ENCODE measurements around the gene TASP1.
"Not testable (repeated sequence)": the region's sequence is repeated elsewhere in the genome, so short reads cannot be mapped to it uniquely, and the experiment has no call there.

The TASP1 gene

DNA sequence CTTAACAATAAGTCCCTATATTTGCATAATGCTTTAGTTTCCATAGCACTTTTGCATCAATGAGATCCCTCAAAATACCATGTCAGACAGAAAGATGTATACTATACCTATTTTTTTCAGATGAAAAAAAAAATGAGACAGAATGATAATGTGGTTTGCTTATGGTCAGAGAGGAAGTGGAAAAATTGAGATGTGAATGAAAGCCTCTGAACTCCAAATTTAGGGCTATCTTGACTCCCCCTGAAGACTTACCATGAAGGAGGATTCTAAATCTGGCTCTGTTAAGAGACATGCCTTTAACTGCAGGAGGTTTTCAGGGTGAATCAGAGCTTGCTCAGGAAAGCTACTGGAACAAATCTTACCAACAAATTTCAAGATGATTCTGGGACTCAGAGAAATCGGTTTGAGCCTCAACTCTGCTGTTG lies 241.4 kb downstream of the TASP1 start:
- no peak for DNase-seq (ENCODE audit: low spot score)

DNA sequence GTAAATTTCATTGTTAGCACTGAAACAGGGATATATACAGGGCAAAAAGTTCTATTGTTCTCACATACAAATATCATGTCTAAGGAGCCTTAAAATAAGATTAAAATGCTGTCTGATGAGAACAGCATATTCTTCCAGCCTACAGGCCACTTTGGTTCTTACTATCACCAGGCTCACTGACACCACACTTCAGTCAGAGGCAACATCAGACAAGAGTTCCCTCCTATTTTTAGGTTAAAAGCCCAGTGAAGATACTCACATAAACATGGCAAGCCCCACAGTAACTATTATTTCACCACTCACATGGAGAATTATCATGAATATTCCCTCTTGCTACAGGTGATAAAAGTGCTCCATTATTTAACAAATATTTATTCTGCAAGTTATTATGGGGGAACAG lies 241.9 kb downstream of the TASP1 start:
- DNase-seq (ENCODE audit: low spot score): no peak

DNA sequence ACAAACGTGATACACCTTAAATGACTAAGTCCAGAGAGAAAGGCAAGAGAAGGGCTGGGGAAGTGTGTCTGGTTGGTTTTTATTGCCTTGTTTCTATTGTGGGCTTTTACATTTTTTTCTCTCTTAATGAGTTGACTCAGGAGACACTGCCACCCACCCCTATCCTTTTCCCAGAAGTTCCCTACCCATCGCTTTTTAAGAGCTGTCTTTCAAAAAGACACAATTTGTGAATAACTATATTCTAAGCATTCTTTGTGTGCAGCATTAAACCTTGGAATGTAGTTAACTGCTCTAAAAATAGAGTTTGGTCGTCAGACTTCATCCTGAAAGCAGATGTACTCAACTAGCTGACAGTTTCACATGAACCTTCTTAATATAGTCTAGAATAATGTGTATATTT lies 242.7 kb downstream of the TASP1 start:
- no peak for DNase-seq (ENCODE audit: low spot score)

DNA sequence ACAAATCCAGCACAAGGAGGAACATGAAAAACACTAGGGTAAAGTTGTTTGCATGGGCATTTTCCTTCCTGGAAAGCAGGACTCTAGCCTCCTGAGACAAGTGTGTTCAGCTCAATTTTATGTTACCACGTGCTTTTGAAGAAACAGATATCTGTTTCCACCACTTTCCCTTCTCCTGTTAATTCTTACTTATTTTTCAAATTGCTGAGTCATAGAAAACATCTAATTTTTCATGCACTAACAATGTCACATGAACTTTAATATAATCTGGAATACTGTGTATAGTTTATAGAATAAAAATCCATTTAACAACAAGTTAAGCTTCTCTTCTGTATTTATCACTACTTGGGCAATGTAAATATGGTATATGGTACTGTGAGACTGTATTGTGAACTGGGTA lies 243.5 kb downstream of the TASP1 start:
- no peak for DNase-seq (ENCODE audit: low spot score)

DNA sequence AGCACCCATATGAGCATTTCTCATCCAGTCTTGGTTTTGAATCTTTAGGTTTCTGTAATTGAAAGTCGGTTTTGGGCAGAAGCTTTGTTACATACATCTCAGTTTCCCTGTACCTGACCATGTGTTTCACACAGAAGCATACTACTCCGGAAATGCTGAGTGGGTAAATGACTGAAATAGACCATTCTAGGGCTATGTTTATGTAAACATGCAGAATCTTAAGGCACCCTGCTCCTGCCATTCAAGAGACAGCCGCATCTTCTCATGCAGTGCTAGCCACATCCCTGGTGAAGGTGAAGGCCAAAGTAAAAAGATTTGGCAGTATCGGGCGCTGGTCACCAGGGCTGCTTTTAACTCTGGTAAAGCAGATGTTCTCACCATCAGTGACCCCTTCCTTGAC lies 246.3 kb downstream of the TASP1 start:
- DNase-seq (ENCODE audit: low spot score): no peak

DNA sequence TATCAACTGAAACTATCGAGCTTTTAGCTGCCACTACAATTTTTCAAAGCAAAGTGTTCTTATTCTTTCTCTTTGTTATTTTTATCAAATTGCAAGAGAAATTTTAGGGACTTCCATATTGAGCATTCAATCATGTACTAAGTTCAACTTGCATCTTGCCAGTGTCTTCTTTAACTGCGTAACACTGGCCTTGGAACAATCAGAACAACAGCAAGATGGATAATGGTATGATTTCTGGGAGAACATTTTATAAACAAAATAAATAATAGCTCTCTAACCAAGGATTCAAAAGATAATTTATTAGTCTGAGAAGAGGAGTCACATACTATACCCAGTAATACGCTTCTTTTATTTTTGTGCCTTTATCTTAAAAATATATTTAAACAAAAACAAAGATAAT lies 249.6 kb downstream of the TASP1 start:
- no peak for DNase-seq (ENCODE audit: low spot score)

DNA sequence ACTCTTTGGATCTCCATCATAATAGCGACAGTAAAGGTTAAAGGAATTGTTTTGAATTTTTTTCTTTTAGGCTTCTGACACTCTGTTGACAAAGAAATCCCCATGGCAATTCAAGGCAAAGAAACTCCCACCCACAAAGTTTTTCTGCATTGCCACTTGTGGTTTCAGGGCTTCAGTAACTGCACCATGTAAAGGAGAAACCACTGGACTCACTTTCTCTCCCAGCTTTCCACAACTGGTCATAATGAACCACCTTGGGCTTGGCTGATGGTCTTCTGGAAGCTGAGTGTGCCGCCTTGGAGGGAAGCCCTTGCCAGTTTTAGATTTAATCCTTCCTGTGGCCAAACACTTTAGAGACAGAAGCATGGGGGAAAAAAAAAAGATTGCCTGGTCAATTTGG lies 254.6 kb downstream of the TASP1 start:
- DNase-seq (ENCODE audit: low spot score): no peak

DNA sequence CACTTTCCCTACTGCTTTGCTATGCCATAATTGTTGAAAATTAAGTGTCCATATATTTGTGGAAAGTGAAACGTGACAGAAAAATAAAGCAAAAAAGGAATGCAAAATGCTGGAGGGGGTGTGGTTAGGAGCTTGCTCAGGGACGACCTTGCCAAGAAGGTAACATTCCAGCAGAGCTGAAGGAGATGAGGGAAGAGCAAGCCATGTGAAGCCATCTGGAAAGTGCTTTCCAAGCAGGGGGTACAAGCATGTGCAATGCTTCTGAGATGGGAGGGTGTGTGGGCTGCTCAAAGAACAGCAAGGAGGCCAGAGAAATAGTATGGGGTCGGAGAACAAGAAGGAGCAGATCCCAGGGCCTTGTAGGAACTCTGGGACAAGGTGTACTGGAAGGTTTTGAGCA lies 255.9 kb downstream of the TASP1 start:
- no peak for DNase-seq (ENCODE audit: low spot score)

DNA sequence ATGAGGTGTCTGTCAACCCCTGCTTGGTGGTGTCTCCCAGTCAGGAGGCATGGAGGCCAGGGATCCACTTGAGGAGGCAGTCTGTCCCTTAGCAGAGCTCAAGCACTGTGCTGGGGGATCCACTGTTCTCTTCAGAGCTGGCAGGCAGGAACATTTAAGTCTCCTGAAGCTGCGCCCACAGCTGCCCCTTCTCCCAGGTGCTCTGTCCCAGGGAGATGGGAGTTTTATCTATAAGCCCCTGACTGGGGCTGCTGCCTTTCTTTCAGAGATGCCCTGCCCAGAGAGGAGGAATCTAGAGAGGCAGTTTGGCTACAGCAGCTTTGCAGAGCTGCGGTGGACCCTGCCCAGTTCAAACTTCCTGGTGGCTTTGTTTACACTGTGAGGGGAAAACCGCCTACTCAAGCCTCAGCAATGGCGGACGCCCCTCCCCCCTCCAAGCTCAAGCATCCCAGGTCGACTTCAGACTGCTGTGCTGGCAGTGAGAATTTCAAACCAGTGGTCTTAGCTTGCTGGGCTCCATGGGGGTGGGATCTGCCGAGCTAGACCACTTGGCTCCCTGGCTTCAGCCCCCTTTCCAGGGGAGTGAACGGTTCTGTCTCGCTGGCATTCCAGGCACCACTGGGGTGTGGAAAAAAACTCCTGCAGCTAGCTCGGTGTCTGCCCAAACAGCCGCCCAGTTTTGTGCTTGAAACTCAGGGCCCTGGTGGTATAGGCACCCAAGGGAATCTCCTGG lies 258.1 kb downstream of the TASP1 start:
- DNase-seq (ENCODE audit: low spot score): not testable (repeated sequence)

DNA sequence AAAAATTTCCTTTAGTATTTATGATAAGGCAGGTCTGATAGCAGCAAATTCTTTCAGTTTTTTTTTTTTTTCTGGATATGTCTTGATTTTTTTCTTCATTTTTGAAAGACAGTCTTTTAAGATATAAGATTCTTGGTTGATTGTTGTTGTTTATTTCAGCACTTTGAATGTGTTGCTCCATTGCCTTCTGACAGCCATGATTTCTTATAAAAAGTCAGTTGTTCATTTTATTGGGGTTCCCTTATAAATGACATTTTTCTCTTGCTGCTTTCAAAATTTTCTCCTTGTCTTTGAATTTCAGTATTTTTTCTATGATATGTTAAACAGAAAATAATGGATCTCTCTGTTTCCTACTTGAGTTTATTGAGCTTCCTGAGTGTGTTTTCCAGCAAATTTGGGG lies 265.3 kb downstream of the TASP1 start:
- DNase-seq (ENCODE audit: low spot score): no peak

DNA sequence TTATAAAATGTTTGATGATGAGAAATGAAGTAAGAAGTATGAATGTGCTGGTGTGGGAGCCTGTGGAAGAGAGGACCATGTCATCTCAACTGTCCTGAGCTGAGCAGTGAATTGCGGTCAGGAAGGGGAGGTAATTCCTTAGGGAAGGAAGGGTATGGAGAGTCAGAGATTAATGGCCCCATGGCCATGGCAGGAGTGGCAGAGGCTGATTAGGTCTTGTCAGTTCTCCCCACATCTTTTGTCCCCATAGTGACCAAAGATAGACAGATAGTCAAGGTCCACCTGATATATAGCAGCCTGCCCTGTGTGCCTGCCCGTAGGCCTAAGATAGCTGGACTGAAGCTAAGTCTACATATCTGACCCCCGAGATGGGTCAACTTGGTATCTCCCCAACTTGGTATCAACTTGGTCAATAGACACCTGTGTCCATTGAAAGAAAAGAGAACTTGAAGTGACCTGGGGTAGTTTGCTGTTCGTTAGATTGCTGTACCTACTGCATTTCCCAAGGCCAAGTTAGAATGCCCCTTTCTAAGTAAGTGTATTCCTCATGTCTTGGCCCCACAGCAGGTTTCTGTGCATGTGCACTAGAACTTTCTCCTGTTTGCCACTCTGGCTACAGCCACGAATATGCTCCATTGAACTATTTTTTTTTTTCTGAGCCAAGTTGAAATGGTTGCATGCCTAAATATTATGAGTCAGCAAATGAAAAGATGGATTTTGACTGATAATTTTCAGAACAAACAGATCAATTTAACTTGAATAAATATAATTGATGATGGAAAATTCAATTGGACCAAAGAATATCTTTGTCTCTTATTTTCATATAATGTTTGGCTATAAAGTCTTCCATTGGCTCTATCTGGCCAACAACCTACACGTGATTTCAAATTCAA lies 274.2 kb downstream of the TASP1 start:
- DNase-seq (ENCODE audit: low spot score): no peak

DNA sequence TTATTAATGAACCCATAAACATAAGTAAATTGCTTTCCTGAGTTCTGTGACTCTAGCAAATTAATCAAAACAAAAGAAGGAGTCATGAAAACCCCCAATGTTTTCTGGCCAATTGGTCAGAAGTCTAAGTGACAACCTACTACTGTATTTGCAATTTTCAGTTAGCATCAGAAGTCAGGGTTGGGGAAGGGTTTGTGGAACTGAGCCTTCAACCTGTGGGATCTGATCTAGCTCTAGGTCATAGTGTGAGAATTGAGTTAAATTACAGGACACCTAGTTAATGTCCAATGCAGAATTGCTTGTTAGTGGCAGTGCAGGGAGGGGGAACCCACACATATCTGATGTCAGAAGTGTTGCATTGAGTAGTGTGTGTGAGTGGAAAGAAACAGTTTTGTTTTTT lies 275.3 kb downstream of the TASP1 start:
- no peak for DNase-seq (ENCODE audit: low spot score)

DNA sequence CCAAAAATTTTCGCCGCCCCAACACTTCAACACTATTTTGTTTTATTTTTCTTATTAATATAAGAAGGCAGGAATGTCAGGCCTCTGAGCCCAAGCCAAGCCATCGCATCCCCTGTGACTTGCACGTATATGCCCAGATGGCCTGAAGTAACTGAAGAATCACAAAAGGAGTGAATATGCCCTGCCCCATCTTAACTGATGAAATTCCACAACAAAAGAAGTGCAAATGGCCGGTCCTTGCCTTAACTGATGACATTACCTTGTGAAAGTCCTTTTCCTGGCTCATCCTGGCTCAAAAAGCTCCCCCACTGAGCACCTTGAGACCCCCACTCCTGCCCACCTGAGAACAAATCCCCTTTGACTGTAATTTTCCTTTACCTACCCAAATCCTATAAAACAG lies 276.6 kb downstream of the TASP1 start:
- not testable (repeated sequence) for DNase-seq (ENCODE audit: low spot score)

DNA sequence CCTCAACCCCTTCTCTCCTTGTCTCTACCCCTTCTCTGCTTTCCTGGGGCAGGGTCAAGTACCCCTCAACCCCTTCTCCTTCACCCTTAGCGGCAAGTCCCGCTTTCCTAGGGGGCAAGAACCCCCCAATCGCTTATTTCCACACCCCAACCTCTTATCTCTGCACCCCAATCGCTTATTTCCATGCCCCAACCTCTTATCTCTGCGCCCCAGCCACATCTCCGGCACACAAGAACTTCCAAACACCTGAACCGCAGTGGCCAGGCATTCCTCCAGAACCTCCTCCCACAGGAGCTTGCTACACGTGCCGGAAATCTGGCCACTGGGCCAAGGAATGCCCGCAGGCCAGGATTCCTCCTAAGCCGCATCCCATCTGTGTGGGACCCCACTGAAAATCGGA lies 279.8 kb downstream of the TASP1 start:
- DNase-seq (ENCODE audit: low spot score): not testable (repeated sequence)

DNA sequence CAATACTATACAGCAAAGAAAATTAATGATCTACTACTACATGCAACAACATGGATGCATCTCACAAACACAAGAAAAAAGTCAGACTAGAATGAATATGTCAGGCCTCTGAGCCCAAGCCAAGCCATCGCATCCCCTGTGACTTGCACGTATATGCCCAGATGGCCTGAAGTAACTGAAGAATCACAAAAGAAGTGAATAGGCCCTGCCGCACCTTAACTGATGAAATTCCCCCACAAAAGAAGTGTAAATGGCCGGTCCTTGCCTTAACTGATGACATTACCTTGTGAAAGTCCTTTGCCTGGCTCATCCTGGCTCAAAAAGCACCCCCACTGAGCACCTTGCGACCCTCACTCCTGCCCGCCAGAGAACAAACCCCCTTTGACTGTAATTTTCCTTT lies 280.9 kb downstream of the TASP1 start:
- not testable (repeated sequence) for DNase-seq (ENCODE audit: low spot score)

DNA sequence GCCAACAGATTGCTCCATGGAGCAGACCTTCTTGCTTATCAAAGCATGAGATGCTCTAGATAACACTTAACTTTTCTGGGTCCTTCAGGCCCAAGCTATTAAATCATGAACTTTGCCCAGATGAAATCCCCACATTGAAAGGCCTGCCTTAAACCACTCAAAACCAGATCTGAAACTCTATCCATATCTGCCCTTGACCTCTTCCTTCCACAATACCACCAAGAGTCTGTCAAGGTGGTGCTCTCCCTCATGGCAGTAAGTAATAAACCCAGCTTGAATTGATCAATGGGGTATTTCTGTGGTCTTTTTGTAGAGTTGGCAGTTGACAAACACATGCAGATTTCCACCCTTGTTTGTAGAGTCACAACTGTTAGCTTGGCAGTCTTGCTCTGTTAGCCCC lies 282.1 kb downstream of the TASP1 start:
- DNase-seq (ENCODE audit: low spot score): no peak

DNA sequence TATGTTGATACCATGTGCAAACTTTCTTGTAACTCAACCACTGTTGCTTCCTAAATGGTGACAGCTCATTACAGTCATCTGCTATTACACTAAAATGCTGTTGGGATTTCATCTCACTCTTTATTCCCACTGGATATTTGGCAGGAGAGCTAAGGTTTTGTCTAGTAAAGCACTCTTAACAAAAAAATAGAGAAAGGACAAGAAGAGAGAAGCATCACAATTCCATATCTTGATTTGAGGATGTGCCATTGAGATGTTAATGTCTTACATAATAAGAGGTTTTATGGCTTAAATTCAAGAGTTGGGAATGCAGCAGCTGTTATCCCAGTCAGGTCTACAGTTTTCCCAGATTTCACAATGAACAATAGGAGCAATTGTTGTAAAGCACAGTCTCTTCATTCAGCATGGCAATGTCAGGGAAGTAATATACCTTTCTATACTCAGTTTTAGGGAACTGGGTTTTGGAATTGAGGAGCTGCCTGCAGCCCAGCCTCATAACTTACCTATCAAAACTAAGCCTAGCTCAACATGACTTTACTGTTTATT lies 282.7 kb downstream of the TASP1 start:
- DNase-seq (ENCODE audit: low spot score): no peak

DNA sequence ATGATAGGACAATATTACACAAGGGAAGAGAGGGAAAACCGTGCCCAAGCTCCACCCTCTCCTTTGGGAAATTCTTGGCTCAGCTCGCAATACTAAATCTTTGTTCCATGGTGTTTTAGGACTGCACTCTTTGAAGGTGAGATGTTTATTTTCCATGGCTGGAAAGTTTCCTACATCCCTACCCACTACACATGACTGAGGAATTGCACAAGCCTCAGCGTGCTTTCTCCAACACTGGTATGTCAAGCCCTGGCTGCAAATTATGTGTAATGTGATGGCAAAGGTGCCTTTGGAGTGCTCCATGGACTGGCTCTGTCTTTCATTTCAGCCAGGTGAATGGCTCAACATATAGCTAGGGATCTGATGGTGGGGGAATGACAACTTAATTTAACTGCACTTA lies 283.3 kb downstream of the TASP1 start:
- DNase-seq (ENCODE audit: low spot score): no peak

DNA sequence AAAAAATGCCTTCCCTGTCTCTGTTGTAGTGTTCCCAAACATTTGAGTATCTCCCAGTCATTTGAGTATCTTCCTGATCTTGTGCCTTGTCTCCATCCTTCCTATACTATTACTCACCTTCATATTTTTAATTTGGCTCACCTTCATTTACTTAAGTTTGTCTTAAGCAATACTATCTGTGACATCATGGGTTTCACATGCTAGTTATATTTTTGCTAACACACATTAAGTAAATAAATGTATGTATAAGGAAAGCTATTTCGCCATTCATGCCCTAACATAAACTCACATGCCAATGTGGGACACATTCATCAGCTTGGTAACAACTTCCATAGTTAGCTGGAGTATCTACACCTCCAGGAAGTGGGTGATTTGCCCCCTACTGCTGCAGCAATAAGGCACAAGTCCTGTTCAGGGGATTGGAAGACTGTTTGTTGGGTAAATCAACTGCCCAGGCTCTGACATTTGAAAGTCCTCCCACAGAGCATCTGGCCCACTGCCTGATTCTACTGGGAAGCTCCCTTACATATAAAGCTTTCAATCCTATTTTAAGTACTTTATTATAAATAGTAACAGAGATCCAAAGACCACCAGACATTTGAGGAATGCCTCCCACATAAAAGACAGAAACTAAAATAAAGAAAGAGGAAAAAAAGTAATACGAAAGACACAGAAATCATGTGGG lies 285.3 kb downstream of the TASP1 start:
- no peak for DNase-seq (ENCODE audit: low spot score)

DNA sequence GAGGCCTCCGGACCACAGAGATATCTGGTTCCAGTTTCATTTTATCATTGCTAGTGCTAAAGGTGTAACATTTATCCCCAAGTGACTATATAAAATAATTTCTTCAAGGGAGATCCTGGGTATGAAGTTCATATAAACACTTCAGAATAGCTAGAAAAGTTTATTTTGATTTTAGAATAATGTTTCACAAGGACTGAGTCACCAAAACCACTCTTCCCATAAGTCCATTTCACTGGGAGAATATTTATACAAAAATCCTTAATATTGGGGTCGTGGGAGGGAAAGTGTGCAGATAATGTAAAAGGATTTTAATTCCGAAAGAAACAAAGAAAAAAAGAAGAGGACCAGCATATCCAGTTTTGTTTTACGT lies 289.5 kb downstream of the TASP1 start:
- DNase-seq (ENCODE audit: low spot score): no peak

DNA sequence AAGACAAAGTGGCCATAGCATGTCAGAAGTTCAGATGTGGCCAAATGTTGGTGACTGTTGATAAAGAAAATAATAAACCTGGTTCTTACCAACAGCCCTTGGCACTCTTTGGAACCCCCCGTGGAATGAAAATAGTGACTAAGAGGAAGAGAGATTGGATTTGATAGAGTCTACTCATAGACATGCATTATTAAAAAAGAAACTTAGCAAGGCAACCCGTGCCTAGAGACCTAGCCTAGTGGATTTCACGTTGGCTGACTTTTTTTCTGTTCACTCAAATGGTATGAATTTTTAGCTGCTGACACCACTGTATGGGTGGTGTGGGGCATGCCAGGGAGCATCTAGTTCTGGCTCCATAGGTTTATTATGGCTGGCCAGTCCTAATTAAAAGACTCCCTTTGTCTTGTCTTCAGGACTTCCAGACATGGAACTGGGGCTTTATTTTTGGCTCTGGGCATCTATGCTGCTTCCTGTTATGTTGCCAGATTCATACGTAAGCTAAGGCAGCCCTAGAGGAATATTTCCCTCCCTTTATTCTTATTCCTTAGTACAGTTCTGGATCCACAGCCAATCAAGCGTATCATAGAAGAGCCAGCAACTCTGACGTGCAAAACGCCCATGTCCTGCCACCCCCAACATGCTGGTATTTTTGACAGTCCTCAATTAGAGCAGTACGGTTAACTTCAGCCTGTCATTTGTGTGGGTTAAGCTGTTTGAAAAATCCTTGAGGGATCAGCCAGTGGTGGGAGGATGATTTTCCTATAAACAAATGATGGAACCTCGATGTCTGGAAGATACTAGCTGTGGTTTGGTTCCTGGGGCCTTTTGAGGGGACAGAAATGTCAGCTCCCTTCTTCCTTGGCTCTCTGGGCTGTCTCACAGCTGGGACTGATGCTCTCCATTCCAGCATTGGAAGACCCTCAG lies 290.2 kb downstream of the TASP1 start:
- no peak for DNase-seq (ENCODE audit: low spot score)

DNA sequence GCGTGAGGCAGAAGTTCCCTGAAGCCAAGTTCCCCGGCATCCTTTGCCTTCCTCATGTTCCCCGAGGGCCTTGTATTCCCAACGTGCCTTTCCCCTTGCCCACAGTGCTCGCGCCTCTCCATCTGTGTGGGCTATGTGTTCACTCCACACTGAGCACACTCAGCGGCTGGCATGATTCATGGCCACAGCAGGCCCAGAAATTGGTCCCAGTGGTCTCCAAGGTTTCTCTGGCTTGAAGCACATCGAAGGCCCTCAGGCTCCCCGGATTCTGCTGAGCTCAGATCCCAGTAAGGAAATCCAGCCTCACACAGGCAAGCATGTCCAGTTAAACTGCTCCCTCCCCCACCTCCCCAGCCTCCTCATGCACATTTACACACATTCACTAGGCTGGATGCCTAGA lies 294.1 kb downstream of the TASP1 start:
- no peak for DNase-seq (ENCODE audit: low spot score)
